ENCODE measurements around the gene NOL3. TPM values are rescaled to one million over a fixed set of nuclear protein-coding genes. Genes with fewer than 3 reads are reported as not detected.

The NOL3 gene
- total and polyA plus RNA-seq, 12 donors = 36.4 to 168 (median 110) TPM

DNA sequence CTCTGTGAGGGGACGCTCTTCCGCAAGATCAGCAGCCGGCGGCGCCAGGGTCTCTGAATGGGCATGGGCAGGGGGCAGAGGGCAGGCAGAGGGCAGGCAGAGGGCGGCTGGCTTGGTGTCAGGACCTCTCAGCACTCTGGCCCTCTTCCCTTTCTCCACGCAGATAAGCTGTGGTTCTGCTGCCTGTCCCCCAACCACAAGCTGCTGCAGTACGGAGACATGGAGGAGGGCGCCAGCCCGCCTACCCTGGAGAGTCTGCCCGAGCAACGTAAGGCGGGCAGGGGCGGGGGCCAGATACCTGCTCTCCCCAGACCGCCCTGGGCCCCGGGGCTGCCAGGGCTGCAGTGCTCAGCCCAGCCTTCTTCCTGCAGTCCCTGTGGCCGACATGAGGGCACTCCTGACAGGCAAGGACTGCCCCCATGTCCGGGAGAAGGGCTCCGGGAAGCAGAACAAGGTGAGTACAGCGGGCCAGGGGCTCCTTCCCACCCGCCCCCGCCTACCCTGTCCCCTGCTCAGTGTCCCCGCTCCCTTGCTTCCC is 32.7 kb downstream of the NOL3 start:
- TF ChIP-seq POLR2A (IDR thresholded peaks at IDR 0.05) = no peak
- Histone ChIP-seq H3K4me3 (no peak overlapping the region), H3K9me3 (replicated peaks in 1 of 3) (no peaks in the 10 kb centered on the region), H3K27me3 (no peaks in the 10 kb centered on the region), H3K4me1 (replicated peaks in 1 of 2) (peaks cover 8 to 13% of the 10 kb centered on the region in 2 donors), H3K36me3 (replicated peaks in 1 of 2) (peaks cover 0 to 17% of the 10 kb centered on the region in 2 donors), H3K27ac (no peak overlapping the region)
- intact Hi-C loops (cut with DNase I) = no loop called here
- DNase-seq = no peak
- 91 to 97% (median 94%) methylated on average over 6 to 23 of the region's 23 CpGs for WGBS, 4 donors

DNA sequence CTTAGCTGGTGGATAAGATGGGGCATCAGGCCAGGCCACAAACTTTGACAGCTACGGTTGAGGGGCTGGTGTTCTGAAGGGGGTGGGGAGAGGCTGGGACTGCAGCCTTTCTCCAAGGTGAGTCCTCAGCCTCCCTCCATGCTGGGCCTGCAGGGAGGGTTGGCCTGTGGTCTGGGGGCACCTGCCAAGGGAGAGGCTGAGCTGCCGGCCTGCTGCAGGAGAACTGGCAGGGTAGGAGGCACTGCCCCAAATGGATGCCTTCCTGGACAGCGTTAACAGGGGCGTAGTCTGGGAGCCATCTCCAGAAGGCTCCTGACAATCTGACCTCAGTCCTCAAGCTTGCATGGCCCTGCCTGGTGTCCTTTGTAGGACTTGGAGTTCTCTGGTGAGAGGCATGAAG is 33.7 kb downstream of the NOL3 start:
- Histone ChIP-seq H3K4me3 (no peak overlapping the region), H3K36me3 (replicated peaks in 1 of 2) (peaks cover 0 to 17% of the 10 kb centered on the region in 2 donors), H3K4me1 (replicated peaks in 1 of 2) (peaks cover 11 to 14% of the 10 kb centered on the region in 2 donors), H3K27ac (no peak overlapping the region), H3K27me3 (no peaks in the 10 kb centered on the region), H3K9me3 (replicated peaks in 1 of 3) (no peaks in the 10 kb centered on the region)
- no peak for DNase-seq
- 84 to 100% (median 99%) methylated on average over 1 to 4 of the region's 4 CpGs for WGBS, 4 donors
- no peak for TF ChIP-seq POLR2A (IDR thresholded peaks at IDR 0.05)
- TF ChIP-seq, protein P1, sequence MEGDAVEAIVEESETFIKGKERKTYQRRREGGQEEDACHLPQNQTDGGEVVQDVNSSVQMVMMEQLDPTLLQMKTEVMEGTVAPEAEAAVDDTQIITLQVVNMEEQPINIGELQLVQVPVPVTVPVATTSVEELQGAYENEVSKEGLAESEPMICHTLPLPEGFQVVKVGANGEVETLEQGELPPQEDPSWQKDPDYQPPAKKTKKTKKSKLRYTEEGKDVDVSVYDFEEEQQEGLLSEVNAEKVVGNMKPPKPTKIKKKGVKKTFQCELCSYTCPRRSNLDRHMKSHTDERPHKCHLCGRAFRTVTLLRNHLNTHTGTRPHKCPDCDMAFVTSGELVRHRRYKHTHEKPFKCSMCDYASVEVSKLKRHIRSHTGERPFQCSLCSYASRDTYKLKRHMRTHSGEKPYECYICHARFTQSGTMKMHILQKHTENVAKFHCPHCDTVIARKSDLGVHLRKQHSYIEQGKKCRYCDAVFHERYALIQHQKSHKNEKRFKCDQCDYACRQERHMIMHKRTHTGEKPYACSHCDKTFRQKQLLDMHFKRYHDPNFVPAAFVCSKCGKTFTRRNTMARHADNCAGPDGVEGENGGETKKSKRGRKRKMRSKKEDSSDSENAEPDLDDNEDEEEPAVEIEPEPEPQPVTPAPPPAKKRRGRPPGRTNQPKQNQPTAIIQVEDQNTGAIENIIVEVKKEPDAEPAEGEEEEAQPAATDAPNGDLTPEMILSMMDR (IDR thresholded peaks at IDR 0.05) = no peak
- intact Hi-C loops (cut with DNase I) = no loop called here

DNA sequence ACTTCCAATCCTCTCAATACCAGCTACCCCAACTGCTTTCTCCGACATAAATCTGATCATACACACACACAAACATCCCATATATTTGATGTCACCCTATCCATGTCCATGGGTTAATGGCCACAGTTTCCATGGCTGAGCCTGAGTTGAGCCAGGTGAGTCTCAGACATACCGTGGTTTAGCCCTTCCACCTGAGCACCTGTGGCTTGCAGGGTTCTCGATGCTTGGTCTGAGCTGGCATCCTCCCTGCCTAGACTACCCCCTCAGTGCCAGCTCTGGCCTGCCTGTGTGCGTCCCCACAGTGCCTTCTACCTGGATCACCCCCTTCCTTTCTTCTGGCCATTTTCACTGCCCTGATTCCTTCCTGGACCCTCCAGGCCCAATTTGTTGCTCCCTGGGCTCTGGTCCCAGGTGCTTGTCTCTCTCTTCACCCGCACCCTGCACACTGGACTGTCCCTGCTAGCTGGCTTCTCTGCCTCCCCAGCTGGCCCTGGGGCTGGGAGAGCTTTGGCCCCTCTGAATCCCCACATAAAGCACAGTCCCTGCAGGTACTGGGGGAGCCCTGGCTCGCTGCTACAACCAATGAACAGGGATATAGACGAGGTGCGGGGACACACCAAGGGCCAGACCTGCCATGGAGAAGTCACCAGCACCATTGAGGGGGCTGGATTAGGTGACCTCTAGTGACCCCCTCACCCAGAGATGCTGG is 35.9 kb downstream of the NOL3 start:
- H3K9me3 ChIP-seq (replicated peaks in 1 of 3) = no peaks in the 10 kb centered on the region
- peak overlapping the region in 1 of 5 donors; percentile 75 for H3K27ac ChIP-seq
- intact Hi-C loops (cut with DNase I) = no loop called here
- TF ChIP-seq, protein P1 (IDR thresholded peaks at IDR 0.05) = no peak
- no peak for TF ChIP-seq POLR2A (IDR thresholded peaks at IDR 0.05)
- no peaks in the 10 kb centered on the region for H3K27me3 ChIP-seq
- H3K4me1 ChIP-seq (replicated peaks in 1 of 2) = peaks cover 11 to 12% of the 10 kb centered on the region in 2 donors
- DNase-seq = no peak
- no peak overlapping the region for H3K4me3 ChIP-seq
- WGBS, 4 donors = 93 to 96% (median 94%) methylated on average over 8 of the region's 8 CpGs
- H3K36me3 ChIP-seq (replicated peaks in 1 of 2) = peaks cover 0 to 16% of the 10 kb centered on the region in 2 donors

DNA sequence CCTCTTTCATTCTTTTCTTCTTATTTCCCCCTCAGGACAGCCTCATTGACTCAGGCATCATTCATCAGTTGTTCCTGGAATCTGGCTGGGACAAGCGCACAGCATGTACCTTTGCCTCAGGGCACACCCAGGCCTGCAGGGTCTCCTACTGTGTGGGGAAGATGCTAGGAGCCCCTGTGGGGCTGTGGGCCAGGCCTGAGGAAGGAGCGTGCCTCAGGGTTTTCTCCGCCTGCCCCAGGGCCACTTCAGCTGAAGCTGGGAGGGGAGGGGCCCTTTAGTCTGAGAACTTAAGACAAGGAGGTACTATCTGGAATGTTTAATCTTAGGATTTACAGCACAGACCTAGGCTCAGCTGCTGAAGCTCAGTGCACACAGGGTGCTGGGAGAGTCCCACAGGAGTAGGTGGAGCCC is 36.5 kb downstream of the NOL3 start:
- no peak overlapping the region for H3K4me3 ChIP-seq
- H3K27ac ChIP-seq = peak overlapping the region in 2 of 5 donors; percentile 34 to 75
- peaks cover 11 to 12% of the 10 kb centered on the region in 2 donors for H3K4me1 ChIP-seq (replicated peaks in 1 of 2)
- DNase-seq = no peak
- intact Hi-C loops (cut with DNase I) = no loop called here
- WGBS, 4 donors = 80 to 100% (median 88%) methylated on average over 1 to 3 of the region's 3 CpGs
- no peaks in the 10 kb centered on the region for H3K27me3 ChIP-seq
- TF ChIP-seq, protein P1 (IDR thresholded peaks at IDR 0.05) = no peak
- TF ChIP-seq POLR2A (IDR thresholded peaks at IDR 0.05) = no peak
- H3K9me3 ChIP-seq (replicated peaks in 1 of 3) = no peaks in the 10 kb centered on the region
- H3K36me3 ChIP-seq (replicated peaks in 1 of 2) = peaks cover 0 to 13% of the 10 kb centered on the region in 2 donors
